Measurements from ENCODE around the gene SLCO1B3. TPM values are rescaled to one million over a fixed set of nuclear protein-coding genes. Genes with fewer than 3 reads are reported as not detected.

Gene SLCO1B3
- polyA plus RNA-seq, 3 donors = 0.05 to 0.12 TPM; not detected in 1

- WGBS, 3 donors = 82 to 95% (median 91%) methylated on average over 3 of the region's 3 CpGs
- no peak overlapping the region for H3K27ac ChIP-seq (ENCODE audit: low read depth, low read length)
Observed at GRCh38 chr12:20863056-20863455, 52.6 kb downstream of the SLCO1B3 start.

- WGBS, 3 donors = 35 to 45% (median 40%) methylated on average over 2 of the region's 2 CpGs
- H3K27ac ChIP-seq (ENCODE audit: low read depth, low read length) = no peak overlapping the region
Observed at GRCh38 chr12:20865873-20866272, 55.4 kb downstream of the SLCO1B3 start.

GRCh38 chr12:20868277-20868676 is 57.8 kb downstream of the SLCO1B3 start:
- 89 to 95% (median 93%) methylated on average over 2 of the region's 2 CpGs for WGBS, 3 donors

GRCh38 chr12:20883288-20883687 is 72.8 kb downstream of the SLCO1B3 start:
- no peak overlapping the region for H3K27ac ChIP-seq (ENCODE audit: low read depth, low read length)

More at GRCh38 chr12:20868277-20868676, 57.8 kb downstream of the SLCO1B3 start:
- no peak overlapping the region for H3K27ac ChIP-seq (ENCODE audit: low read depth, low read length)

- WGBS, 3 donors = 68 to 73% (median 72%) methylated on average over 1 of the region's 1 CpG
- H3K27ac ChIP-seq (ENCODE audit: low read depth, low read length) = no peak overlapping the region
Observed at GRCh38 chr12:20885116-20885515, 74.6 kb downstream of the SLCO1B3 start.

GRCh38 chr12:20885552-20885951 is 75.0 kb downstream of the SLCO1B3 start:
- 71 to 85% (median 80%) methylated on average over 2 of the region's 2 CpGs for WGBS, 3 donors
- no peak overlapping the region for H3K27ac ChIP-seq (ENCODE audit: low read depth, low read length)

GRCh38 chr12:20917269-20917668 is 106.8 kb downstream of the SLCO1B3 start:
- WGBS, 3 donors = 77 to 86% (median 79%) methylated on average over 6 of the region's 6 CpGs
- H3K27ac ChIP-seq (ENCODE audit: low read depth, low read length) = no peak overlapping the region

GRCh38 chr12:20917819-20918218 is 107.3 kb downstream of the SLCO1B3 start:
- 82 to 100% (median 96%) methylated on average over 1 of the region's 1 CpG for WGBS, 3 donors
- no peak overlapping the region for H3K27ac ChIP-seq (ENCODE audit: low read depth, low read length)

GRCh38 chr12:20931894-20932293 is 121.4 kb downstream of the SLCO1B3 start:
- 70 to 80% (median 75%) methylated on average over 4 of the region's 4 CpGs for WGBS, 3 donors

GRCh38 chr12:20946732-20947131 is 136.2 kb downstream of the SLCO1B3 start:
- no peak overlapping the region for H3K27ac ChIP-seq (ENCODE audit: low read depth, low read length)
- 43 to 45% (median 44%) methylated on average over 5 of the region's 5 CpGs for WGBS, 3 donors

More at GRCh38 chr12:20931894-20932293, 121.4 kb downstream of the SLCO1B3 start:
- H3K27ac ChIP-seq (ENCODE audit: low read depth, low read length) = no peak overlapping the region

- WGBS, 3 donors = 44 to 70% (median 62%) methylated on average over 3 of the region's 3 CpGs
- no peak overlapping the region for H3K27ac ChIP-seq (ENCODE audit: low read depth, low read length)
Observed at GRCh38 chr12:20950248-20950647, 139.7 kb downstream of the SLCO1B3 start.

GRCh38 chr12:20963303-20963702 is 152.8 kb downstream of the SLCO1B3 start:
- 71 to 77% (median 76%) methylated on average over 2 of the region's 2 CpGs for WGBS, 3 donors
- no peak overlapping the region for H3K27ac ChIP-seq (ENCODE audit: low read depth, low read length)

GRCh38 chr12:20963762-20964161 is 153.3 kb downstream of the SLCO1B3 start:
- 26 to 77% (median 72%) methylated on average over 4 of the region's 4 CpGs for WGBS, 3 donors
- H3K27ac ChIP-seq (ENCODE audit: low read depth, low read length) = no peak overlapping the region

Other genes starting within 250 kb of the SLCO1B3 start
- 1 to 10 TPM in 1 of 3 donors, under 1 TPM in 1, not detected in 1; 0.26 to 1.9 TPM for gene SLCO1C1, start 115.4 kb upstream of the SLCO1B3 start, polyA plus RNA-seq